Measurements from ENCODE around the gene GPR137C. TPM values are rescaled to one million over a fixed set of nuclear protein-coding genes. Genes with fewer than 3 reads are reported as not detected.
A peak's percentile ranks its signal among the peaks of the same experiment; 100 is the strongest.

Gene GPR137C
- total RNA-seq, 4 donors from 2014 or later = 0.18 to 1.7 (median 0.40) TPM; not detected in 1

DNA sequence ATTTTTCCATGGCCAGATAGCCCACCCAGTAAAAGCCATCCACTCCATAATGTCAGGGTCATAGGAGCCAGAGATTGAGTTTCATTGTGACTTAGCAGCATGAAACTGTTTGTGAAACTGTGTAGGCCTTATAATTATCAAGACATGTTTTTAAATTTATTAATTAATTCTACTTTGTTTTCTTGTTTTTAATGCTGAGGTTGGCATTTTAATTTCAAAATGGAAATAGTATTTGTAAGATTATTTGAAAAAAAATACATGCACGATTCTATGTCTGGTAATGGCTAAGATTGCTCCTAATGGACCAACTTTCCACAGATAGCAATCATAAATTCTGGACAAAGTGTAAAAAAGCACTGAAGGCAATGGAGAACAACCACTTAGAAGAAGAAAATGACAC is 67.1 kb downstream of the GPR137C start:
- Histone ChIP-seq H3K36me3 (no peaks in the 10 kb centered on the region), H3K27me3 (no peaks in the 10 kb centered on the region), H3K9me3 (no peaks in the 10 kb centered on the region), H3K4me1 (no peaks in the 10 kb centered on the region), H3K27ac (no peak overlapping the region), H3K4me3 (no peak overlapping the region)
- TF ChIP-seq CTCF (IDR thresholded peaks at IDR 0.05) (no peak), POLR2A (IDR thresholded peaks at IDR 0.05) (no peak)
- DNase-seq = no peak

DNA sequence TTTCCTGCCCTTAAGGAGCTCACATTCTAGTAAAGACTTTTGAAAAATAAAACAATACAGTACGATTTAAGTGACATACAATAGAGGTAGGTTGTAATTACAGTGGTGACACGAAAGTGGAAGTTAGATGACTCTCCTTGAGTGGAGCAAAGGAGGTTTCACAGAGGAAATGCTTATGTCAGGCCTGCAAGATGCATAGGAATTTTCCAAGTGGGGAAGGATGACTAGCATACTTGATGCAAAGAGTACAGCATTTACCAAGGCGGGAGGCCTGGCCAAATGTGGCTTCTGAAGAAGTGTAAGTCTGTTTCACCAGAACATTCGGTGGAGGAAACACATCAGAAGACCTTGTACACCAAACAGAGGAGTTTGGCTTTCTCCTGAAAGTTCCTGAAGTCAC is 87.5 kb downstream of the GPR137C start:
- peaks cover 0 to 5% (median 0%) of the 10 kb centered on the region in 4 donors for H3K9me3 ChIP-seq
- TF ChIP-seq CTCF (IDR thresholded peaks at IDR 0.05) (no peak), POLR2A (IDR thresholded peaks at IDR 0.05) (no peak)
- H3K36me3 ChIP-seq = peaks cover 0 to 41% (median 0%) of the 10 kb centered on the region in 3 donors
- no peak for DNase-seq
- no peaks in the 10 kb centered on the region for H3K27me3 ChIP-seq
- no peak overlapping the region for H3K4me3 ChIP-seq
- no peak overlapping the region for H3K27ac ChIP-seq
- H3K4me1 ChIP-seq = no peaks in the 10 kb centered on the region

DNA sequence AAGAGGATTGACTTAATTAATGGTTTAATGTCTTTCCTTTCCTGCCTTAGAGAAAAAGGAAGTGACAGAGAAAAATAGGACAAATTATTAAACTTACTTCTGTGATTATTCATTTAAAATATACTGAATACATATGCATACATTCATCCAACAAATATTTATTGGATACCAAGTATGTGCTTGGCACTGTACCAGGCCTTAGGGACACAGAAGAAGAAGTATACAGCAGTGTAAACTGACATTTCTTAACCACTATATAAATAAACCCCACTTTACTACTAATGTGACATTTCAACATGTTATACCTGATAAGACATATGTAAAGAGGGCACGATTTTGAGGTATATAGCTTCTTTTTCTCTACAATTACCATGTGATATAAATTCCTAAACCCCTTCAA is 89.1 kb downstream of the GPR137C start:
- TF ChIP-seq POLR2A (IDR thresholded peaks at IDR 0.05) = no peak
- no peak for TF ChIP-seq CTCF (IDR thresholded peaks at IDR 0.05)
- no peak overlapping the region for H3K27ac ChIP-seq
- no peaks in the 10 kb centered on the region for H3K4me1 ChIP-seq
- H3K9me3 ChIP-seq = peaks cover 0 to 5% (median 0%) of the 10 kb centered on the region in 4 donors
- H3K27me3 ChIP-seq = no peaks in the 10 kb centered on the region
- H3K4me3 ChIP-seq = no peak overlapping the region
- H3K36me3 ChIP-seq = peaks cover 0 to 52% (median 5%) of the 10 kb centered on the region in 3 donors
- DNase-seq = no peak

GRCh38 chr14:52649511-52649910 is 96.9 kb downstream of the GPR137C start:
- Histone ChIP-seq H3K4me1 (no peaks in the 10 kb centered on the region), H3K9me3 (no peaks in the 10 kb centered on the region), H3K4me3 (no peak overlapping the region), H3K27me3 (no peaks in the 10 kb centered on the region), H3K27ac (no peak overlapping the region), H3K36me3 (peaks cover 0 to 58% (median 5%) of the 10 kb centered on the region in 3 donors)
- DNase-seq = no peak
- no peak for TF ChIP-seq POLR2A (IDR thresholded peaks at IDR 0.05)
- TF ChIP-seq CTCF (IDR thresholded peaks at IDR 0.05) = no peak

GRCh38 chr14:52650774-52651173 is 98.1 kb downstream of the GPR137C start:
- no peak for DNase-seq
- Histone ChIP-seq H3K4me3 (no peak overlapping the region), H3K27me3 (no peaks in the 10 kb centered on the region), H3K4me1 (no peaks in the 10 kb centered on the region), H3K27ac (no peak overlapping the region), H3K36me3 (peaks cover 0 to 57% (median 5%) of the 10 kb centered on the region in 3 donors), H3K9me3 (no peaks in the 10 kb centered on the region)
- TF ChIP-seq CTCF (IDR thresholded peaks at IDR 0.05) = peak in 1 of 6 experiments; percentile 8
- no peak for TF ChIP-seq POLR2A (IDR thresholded peaks at IDR 0.05)

DNA sequence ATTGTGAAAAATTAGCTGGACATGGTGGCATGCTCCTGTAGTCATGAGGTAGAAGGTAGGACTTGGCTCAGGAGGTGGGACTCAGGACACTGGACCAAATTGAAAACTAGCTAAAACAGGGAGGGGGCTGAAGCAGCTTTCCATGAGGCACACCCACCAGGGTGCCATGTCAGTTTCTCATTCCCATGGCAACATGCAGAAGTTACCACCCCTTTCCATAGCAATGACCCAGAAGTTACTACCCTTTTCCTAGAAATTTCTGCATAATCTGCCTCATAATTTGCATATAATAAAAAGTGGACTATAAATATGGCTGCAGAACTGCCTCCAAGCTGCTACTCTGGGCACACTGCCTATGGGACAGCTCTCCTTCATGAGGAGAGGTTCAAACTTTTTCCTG is 104.3 kb downstream of the GPR137C start:
- Histone ChIP-seq H3K4me3 (no peak overlapping the region), H3K9me3 (no peaks in the 10 kb centered on the region), H3K36me3 (peaks cover 0 to 52% (median 0%) of the 10 kb centered on the region in 3 donors), H3K27me3 (no peaks in the 10 kb centered on the region), H3K4me1 (no peaks in the 10 kb centered on the region), H3K27ac (no peak overlapping the region)
- TF ChIP-seq CTCF (IDR thresholded peaks at IDR 0.05) (no peak), POLR2A (IDR thresholded peaks at IDR 0.05) (no peak)
- DNase-seq = no peak
